ENCODE results near the gene TLK2.
"Not testable (repeated sequence)": the region's sequence is repeated elsewhere in the genome, so short reads cannot be mapped to it uniquely, and the experiment has no call there.

DNA sequence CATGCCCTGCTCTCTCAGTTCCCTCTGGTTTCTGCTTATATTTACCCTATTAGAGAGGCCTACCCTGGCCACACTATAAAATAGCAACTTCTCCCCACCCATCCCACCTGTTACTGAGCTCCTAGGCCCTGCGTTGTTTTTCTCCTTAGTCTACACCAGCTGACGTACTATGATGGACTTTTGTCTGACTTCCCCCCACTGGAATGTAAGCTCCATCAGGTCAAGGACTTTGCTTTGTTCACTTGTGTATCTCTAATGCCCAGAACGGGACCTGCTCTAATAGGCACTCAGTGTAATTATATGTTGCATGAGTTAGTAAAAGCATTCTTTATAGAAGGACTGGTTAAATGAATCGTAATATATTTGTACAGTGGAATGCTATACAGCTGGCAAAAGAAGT is 62.4 kb downstream of the TLK2 start:
- TF ChIP-seq, protein P1, sequence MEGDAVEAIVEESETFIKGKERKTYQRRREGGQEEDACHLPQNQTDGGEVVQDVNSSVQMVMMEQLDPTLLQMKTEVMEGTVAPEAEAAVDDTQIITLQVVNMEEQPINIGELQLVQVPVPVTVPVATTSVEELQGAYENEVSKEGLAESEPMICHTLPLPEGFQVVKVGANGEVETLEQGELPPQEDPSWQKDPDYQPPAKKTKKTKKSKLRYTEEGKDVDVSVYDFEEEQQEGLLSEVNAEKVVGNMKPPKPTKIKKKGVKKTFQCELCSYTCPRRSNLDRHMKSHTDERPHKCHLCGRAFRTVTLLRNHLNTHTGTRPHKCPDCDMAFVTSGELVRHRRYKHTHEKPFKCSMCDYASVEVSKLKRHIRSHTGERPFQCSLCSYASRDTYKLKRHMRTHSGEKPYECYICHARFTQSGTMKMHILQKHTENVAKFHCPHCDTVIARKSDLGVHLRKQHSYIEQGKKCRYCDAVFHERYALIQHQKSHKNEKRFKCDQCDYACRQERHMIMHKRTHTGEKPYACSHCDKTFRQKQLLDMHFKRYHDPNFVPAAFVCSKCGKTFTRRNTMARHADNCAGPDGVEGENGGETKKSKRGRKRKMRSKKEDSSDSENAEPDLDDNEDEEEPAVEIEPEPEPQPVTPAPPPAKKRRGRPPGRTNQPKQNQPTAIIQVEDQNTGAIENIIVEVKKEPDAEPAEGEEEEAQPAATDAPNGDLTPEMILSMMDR (IDR thresholded peaks at IDR 0.05) = not testable (repeated sequence)
- TF ChIP-seq MYC (IDR thresholded peaks at IDR 0.05; ENCODE audit: borderline replicate concordance, low read length); CHD4 (IDR thresholded peaks at IDR 0.05; ENCODE audit: borderline replicate concordance); POLR2A (IDR thresholded peaks at IDR 0.05; ENCODE audit: low read length): not testable (repeated sequence)
- TF ChIP-seq, protein P2, sequence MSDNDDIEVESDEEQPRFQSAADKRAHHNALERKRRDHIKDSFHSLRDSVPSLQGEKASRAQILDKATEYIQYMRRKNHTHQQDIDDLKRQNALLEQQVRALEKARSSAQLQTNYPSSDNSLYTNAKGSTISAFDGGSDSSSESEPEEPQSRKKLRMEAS (IDR thresholded peaks at IDR 0.05) = not testable (repeated sequence)
- TF ChIP-seq, protein P3, sequence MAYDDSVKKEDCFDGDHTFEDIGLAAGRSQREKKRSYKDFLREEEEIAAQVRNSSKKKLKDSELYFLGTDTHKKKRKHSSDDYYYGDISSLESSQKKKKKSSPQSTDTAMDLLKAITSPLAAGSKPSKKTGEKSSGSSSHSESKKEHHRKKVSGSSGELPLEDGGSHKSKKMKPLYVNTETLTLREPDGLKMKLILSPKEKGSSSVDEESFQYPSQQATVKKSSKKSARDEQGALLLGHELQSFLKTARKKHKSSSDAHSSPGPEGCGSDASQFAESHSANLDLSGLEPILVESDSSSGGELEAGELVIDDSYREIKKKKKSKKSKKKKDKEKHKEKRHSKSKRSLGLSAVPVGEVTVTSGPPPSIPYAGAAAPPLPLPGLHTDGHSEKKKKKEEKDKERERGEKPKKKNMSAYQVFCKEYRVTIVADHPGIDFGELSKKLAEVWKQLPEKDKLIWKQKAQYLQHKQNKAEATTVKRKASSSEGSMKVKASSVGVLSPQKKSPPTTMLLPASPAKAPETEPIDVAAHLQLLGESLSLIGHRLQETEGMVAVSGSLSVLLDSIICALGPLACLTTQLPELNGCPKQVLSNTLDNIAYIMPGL (CRISPR knock-in tag; IDR thresholded peaks at IDR 0.05; ENCODE audit: borderline replicate concordance) = not testable (repeated sequence)
- TF ChIP-seq, protein P4, sequence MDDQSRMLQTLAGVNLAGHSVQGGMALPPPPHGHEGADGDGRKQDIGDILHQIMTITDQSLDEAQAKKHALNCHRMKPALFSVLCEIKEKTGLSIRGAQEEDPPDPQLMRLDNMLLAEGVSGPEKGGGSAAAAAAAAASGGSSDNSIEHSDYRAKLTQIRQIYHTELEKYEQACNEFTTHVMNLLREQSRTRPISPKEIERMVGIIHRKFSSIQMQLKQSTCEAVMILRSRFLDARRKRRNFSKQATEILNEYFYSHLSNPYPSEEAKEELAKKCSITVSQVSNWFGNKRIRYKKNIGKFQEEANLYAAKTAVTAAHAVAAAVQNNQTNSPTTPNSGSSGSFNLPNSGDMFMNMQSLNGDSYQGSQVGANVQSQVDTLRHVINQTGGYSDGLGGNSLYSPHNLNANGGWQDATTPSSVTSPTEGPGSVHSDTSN (IDR thresholded peaks at IDR 0.05) = not testable (repeated sequence)
